Activated naive CD4-positive, alpha-beta T cell treated with anti-CD3 and anti-CD28 coated beads for 36 hours (primary cell): ENCODE measurements around the gene TWIST2. TPM values are rescaled to one million over a fixed set of nuclear protein-coding genes. Genes with fewer than 3 reads are reported as not detected.

Source experiments
- CTCF ChIA-PET: fragments of 350-600 bp; sonication (Branson Sonifier 250); formaldehyde crosslinking; loops from one replicate; lab custom pipeline; 2021; ENCODE audit warnings: antibody characterized with exemption; lab: Charles Lee
- DNase-seq: peaks from one replicate; pipeline ENCODE4 v3.0.0-alpha.2; 2020
- H3K27ac Mint-ChIP-seq: one replicate; pipeline ENCODE4 v1.8.0; 2021; ENCODE audit warnings: mild to moderate bottlenecking, mixed read lengths
- H3K27me3 Mint-ChIP-seq: one replicate; pipeline ENCODE4 v1.8.0; 2021; ENCODE audit warnings: low read depth, mixed read lengths
- H3K36me3 Mint-ChIP-seq: one replicate; pipeline ENCODE4 v1.8.0; 2021; ENCODE audit warnings: low read depth, mixed read lengths
- H3K4me1 Mint-ChIP-seq: one replicate; pipeline ENCODE4 v1.8.0; 2021; ENCODE audit warnings: low read depth, mixed read lengths
- H3K4me3 Mint-ChIP-seq: one replicate; pipeline ENCODE4 v1.8.0; 2021; ENCODE audit warnings: mild to moderate bottlenecking, moderate library complexity, mixed read lengths
- H3K9me3 Mint-ChIP-seq: one replicate; pipeline ENCODE4 v1.8.0; 2021; ENCODE audit warnings: mixed read lengths
- intact Hi-C: fragments of 100-400 bp; cut with micrococcal nuclease; formaldehyde crosslinking; loops from one replicate; pipeline ENCODE4 v1.15.1; 2023
- total RNA-seq, 2 experiments: library from RNA; stranded (reverse); gene quantifications; one replicate each; pipeline ENCODE4 v1.2.3, GENCODE V29; 2021

TWIST2 gene
- total RNA-seq, 2 experiments from 2014 or later = not detected

- intact Hi-C loops = no loop called here
- Mint-ChIP-seq H3K27ac (no peak overlapping the region), H3K27me3 (peaks cover 7% of the 10 kb centered on the region), H3K9me3 (no peaks in the 10 kb centered on the region), H3K36me3 (no peaks in the 10 kb centered on the region), H3K4me3 (no peak overlapping the region), H3K4me1 (no peaks in the 10 kb centered on the region)
- CTCF ChIA-PET = no interaction called here
- DNase-seq = no peak
Measured at GRCh38 chr2:238872026-238872425, 24.1 kb downstream of the TWIST2 start.

- DNase-seq = no peak
- intact Hi-C loops = no loop called here
- Mint-ChIP-seq H3K9me3 (peaks cover 2% of the 10 kb centered on the region), H3K4me1 (no peaks in the 10 kb centered on the region), H3K27ac (no peak overlapping the region), H3K36me3 (no peaks in the 10 kb centered on the region), H3K27me3 (peaks cover 4% of the 10 kb centered on the region), H3K4me3 (no peak overlapping the region)
- CTCF ChIA-PET = no interaction called here
Measured at GRCh38 chr2:238872628-238873380, 24.9 kb downstream of the TWIST2 start.

- CTCF ChIA-PET = interaction anchor here (0.8 kb wide), 1 partner anchor 88 kb away, joined by 4 read pairs; no protein-coding TSS in a partner anchor
- Mint-ChIP-seq H3K4me3 (no peak overlapping the region), H3K9me3 (peaks cover 7% of the 10 kb centered on the region), H3K27ac (no peak overlapping the region), H3K4me1 (no peaks in the 10 kb centered on the region), H3K27me3 (peaks cover 4% of the 10 kb centered on the region), H3K36me3 (no peaks in the 10 kb centered on the region)
- no peak for DNase-seq
- intact Hi-C loops = no loop called here
Measured at GRCh38 chr2:238873381-238873801, 25.5 kb downstream of the TWIST2 start.

GRCh38 chr2:238873841-238874240, 26.0 kb downstream of the TWIST2 start:
- Mint-ChIP-seq H3K27ac (no peak overlapping the region), H3K36me3 (no peaks in the 10 kb centered on the region), H3K4me1 (no peaks in the 10 kb centered on the region), H3K27me3 (peaks cover 4% of the 10 kb centered on the region), H3K4me3 (no peak overlapping the region), H3K9me3 (peaks cover 7% of the 10 kb centered on the region)
- DNase-seq = no peak
- intact Hi-C loops = no loop called here
- CTCF ChIA-PET = interaction anchor here (0.8 kb wide), 1 partner anchor 89 kb away, joined by 4 read pairs; no protein-coding TSS in a partner anchor

GRCh38 chr2:238874330-238875050, 26.6 kb downstream of the TWIST2 start:
- H3K9me3 Mint-ChIP-seq = peaks cover 7% of the 10 kb centered on the region
- H3K27me3 Mint-ChIP-seq = peaks cover 4% of the 10 kb centered on the region
- H3K36me3 Mint-ChIP-seq = no peaks in the 10 kb centered on the region
- CTCF ChIA-PET = no interaction called here
- H3K27ac Mint-ChIP-seq = no peak overlapping the region
- no peak for DNase-seq
- no peaks in the 10 kb centered on the region for H3K4me1 Mint-ChIP-seq
- intact Hi-C loops = no loop called here
- H3K4me3 Mint-ChIP-seq = no peak overlapping the region

GRCh38 chr2:238875101-238875470, 27.2 kb downstream of the TWIST2 start:
- Mint-ChIP-seq H3K4me1 (no peaks in the 10 kb centered on the region), H3K27me3 (peaks cover 4% of the 10 kb centered on the region), H3K27ac (no peak overlapping the region), H3K36me3 (no peaks in the 10 kb centered on the region), H3K9me3 (peaks cover 7% of the 10 kb centered on the region), H3K4me3 (no peak overlapping the region)
- DNase-seq = no peak
- intact Hi-C loops = no loop called here
- CTCF ChIA-PET = no interaction called here

GRCh38 chr2:238875471-238876231, 27.8 kb downstream of the TWIST2 start:
- no peaks in the 10 kb centered on the region for H3K36me3 Mint-ChIP-seq
- peaks cover 4% of the 10 kb centered on the region for H3K27me3 Mint-ChIP-seq
- no peaks in the 10 kb centered on the region for H3K4me1 Mint-ChIP-seq
- CTCF ChIA-PET = interaction anchor here (0.6 kb wide), 1 partner anchor 1270 kb away, joined by 5 read pairs; no protein-coding TSS in a partner anchor
- no peak for DNase-seq
- no peak overlapping the region for H3K4me3 Mint-ChIP-seq
- no peak overlapping the region for H3K27ac Mint-ChIP-seq
- H3K9me3 Mint-ChIP-seq = peaks cover 7% of the 10 kb centered on the region
- intact Hi-C loops = no loop called here

- intact Hi-C loops = no loop called here
- Mint-ChIP-seq H3K9me3 (peaks cover 7% of the 10 kb centered on the region), H3K36me3 (no peaks in the 10 kb centered on the region), H3K4me1 (no peaks in the 10 kb centered on the region), H3K4me3 (no peak overlapping the region), H3K27ac (no peak overlapping the region), H3K27me3 (peaks cover 4% of the 10 kb centered on the region)
- no peak for DNase-seq
- CTCF ChIA-PET = interaction anchor here (0.6 kb wide), 1 partner anchor 1269 kb away, joined by 5 read pairs; no protein-coding TSS in a partner anchor
Measured at GRCh38 chr2:238876232-238876630, 28.3 kb downstream of the TWIST2 start.

- intact Hi-C loops = no loop called here
- no peak overlapping the region for H3K27ac Mint-ChIP-seq
- H3K27me3 Mint-ChIP-seq = peaks cover 2% of the 10 kb centered on the region
- H3K4me1 Mint-ChIP-seq = no peaks in the 10 kb centered on the region
- H3K4me3 Mint-ChIP-seq = no peak overlapping the region
- no peak for DNase-seq
- CTCF ChIA-PET = interaction anchor here (0.6 kb wide), 1 partner anchor 93 kb away, joined by 3 read pairs; no protein-coding TSS in a partner anchor
- H3K36me3 Mint-ChIP-seq = no peaks in the 10 kb centered on the region
- H3K9me3 Mint-ChIP-seq = peaks cover 7% of the 10 kb centered on the region
Measured at GRCh38 chr2:238878051-238878735, 30.3 kb downstream of the TWIST2 start.

GRCh38 chr2:238879043-238879442, 31.2 kb downstream of the TWIST2 start:
- no peak for DNase-seq
- intact Hi-C loops = no loop called here
- no peak overlapping the region for H3K4me3 Mint-ChIP-seq
- no peak overlapping the region for H3K27ac Mint-ChIP-seq
- H3K4me1 Mint-ChIP-seq = no peaks in the 10 kb centered on the region
- H3K9me3 Mint-ChIP-seq = peaks cover 7% of the 10 kb centered on the region
- H3K27me3 Mint-ChIP-seq = no peaks in the 10 kb centered on the region
- CTCF ChIA-PET = no interaction called here
- no peaks in the 10 kb centered on the region for H3K36me3 Mint-ChIP-seq

GRCh38 chr2:238879621-238880377, 31.9 kb downstream of the TWIST2 start:
- H3K4me1 Mint-ChIP-seq = no peaks in the 10 kb centered on the region
- no peak overlapping the region for H3K27ac Mint-ChIP-seq
- H3K4me3 Mint-ChIP-seq = no peak overlapping the region
- CTCF ChIA-PET = no interaction called here
- DNase-seq = peak; percentile 15
- intact Hi-C loops = no loop called here
- H3K27me3 Mint-ChIP-seq = no peaks in the 10 kb centered on the region
- H3K36me3 Mint-ChIP-seq = no peaks in the 10 kb centered on the region
- H3K9me3 Mint-ChIP-seq = peaks cover 7% of the 10 kb centered on the region
